Effector CD8-positive, alpha-beta T cell (primary cell): ENCODE measurements around the gene TACR1.
A peak's percentile ranks its signal among the peaks of the same experiment; 100 is the strongest.
"Not testable (repeated sequence)": the region's sequence is repeated elsewhere in the genome, so short reads cannot be mapped to it uniquely, and the experiment has no call there.

Source experiments
- DNase-seq: peaks from one replicate; lab custom pipeline; 2025; lab: John Stamatoyannopoulos, UW

TACR1 gene

DNA sequence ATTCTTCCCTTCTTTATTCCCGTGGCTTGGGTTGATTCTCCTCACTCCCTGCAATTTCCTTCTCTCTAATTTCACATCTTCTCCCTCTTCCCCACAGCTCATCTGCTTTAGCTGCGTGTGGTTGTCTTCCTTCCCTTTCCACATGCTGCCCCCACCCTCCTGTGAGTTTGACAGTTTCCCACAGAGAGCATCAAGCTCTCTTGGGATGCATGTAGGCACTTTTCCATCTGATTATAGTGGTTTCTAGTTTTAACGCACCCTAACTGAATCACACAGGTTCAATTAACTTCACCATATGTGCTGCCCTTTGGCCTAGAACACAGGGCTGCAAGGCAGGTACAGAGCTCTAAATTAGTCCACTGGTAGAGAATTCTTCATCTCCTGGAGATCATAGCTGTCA, 110.5 kb downstream of the TACR1 start:
- no peak for DNase-seq

DNA sequence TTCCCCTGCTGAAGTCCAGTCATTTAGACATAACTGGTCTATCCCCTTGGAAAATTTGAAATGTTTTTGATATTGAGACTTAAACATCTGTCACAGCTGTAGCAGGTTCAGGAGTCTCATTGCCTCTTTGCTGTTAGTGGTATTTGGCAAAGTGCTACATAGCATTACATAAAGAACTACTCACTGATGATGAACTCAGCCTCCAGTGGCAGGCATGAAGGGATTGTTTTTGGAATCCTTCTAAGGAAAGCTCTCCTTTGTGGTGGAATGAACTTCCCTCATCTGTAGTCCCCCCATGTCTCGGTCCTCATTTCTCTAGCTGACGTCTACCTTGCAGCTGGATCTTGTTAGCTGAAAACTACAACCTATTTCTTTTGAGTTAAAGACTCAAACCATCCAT, 111.6 kb downstream of the TACR1 start:
- no peak for DNase-seq

DNA sequence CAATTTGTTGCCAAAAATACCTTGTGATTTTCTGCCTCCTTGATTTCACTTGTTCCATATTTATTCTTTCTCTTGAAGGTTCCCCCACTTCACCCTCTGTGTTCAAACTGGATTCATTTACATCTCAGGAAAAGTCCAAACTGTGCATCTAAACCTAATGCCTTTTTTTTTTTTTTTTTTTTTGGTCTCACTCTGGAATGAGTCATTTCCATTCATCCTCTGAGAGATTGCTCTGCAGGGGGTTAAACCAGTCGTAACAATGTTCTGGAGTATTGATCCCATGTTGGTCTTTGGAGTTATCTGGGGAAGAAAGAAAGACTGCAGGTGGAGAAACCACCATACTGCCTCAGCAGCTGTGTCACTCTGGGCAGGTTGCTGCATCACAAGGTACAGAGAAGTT, 119.7 kb downstream of the TACR1 start:
- no peak for DNase-seq

DNA sequence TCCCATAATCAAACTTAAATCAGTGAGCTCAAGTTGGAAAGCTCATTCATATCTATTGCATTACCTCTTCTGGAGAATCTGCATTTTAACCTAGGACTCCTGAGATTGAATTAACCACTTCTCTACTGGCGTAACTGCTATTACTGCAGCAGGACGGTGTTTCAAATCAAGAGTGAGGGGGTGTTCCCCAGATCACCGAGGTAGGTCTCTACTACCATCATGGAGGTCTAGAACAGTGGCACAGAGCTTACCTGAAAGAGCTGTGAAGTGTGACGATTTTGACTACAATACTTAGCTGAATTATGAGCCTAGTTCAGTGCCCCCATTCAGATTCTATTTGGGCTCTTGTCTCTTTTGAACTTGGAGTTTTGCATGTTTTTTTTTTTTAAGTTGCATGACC, 121.4 kb downstream of the TACR1 start:
- DNase-seq = no peak

DNA sequence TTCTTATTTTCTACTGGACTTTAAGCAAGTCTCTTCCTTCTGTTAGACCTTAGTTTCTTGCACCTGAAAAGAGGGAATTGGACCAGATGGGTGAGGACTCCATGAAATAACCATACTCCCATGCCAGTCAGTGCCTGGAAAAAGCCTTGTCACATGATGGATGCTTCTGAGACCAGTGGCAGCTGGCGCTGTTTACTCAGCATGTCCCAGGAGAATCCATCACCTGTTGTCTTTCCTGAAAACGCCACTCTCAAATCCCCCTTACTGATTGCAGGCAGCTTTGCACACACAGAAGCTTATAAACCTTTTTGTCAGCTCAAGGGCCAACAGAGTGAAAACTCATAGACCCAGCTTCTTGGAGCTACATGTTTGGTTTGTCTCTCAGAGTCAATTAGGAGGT, 123.2 kb downstream of the TACR1 start:
- DNase-seq = no peak

DNA sequence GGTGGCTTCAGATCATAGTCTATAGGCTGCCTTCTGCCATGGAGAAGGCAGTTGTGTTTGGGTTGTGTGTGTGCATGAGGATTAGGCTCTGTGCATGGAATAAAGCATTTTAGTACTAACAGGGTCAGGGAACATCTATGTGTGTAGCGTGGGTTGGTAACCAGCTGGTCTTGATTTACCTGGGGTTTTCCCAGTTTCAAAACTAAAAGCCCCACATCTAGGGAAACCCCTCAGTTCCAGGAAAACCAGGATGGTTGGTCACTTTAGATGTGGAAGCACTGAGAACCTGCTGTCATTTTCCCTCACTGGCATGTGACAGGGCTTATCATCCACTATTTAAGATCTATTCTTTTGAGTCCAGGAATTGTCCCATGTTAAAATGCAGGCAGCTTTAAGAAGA, 124.6 kb downstream of the TACR1 start:
- DNase-seq = no peak

DNA sequence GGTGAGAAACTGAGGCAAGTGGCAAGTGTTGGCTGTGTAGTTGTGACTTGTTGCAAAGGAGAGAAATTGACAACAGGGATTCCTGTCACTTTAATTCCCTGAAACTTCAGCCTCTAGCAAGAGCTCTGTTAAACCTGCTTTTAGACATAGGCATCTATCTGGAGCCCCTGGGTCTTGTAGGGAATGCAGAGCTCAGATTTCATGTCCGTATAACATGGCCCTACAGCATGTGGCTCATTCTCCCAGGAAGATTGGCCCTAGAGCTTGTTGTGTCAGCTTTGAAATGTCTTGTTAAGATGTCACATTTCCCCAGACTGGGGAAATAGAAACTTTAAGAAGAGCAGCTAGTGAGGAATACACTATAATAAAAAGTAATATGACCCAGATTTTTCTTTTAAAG, 125.1 kb downstream of the TACR1 start:
- DNase-seq = no peak

DNA sequence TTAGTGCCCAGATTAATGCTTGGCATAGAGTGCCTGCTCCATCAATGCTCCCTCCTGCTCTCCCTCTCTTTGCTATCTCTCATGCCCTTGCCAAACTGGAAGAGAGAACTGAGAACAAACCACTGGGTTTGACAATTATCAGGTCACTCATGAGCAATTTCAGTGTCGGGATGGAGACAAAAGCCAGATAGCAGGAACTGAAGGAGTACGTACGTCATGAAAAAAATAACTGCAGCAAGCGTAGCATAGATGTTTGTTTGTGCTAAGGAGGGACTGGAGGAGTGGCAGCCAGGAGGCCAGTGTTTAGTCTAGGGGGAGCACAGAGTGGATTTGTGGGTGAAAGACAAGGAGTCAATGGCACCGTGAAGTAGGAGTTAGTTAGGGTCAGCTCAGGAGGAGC, 127.6 kb downstream of the TACR1 start:
- DNase-seq = no peak

DNA sequence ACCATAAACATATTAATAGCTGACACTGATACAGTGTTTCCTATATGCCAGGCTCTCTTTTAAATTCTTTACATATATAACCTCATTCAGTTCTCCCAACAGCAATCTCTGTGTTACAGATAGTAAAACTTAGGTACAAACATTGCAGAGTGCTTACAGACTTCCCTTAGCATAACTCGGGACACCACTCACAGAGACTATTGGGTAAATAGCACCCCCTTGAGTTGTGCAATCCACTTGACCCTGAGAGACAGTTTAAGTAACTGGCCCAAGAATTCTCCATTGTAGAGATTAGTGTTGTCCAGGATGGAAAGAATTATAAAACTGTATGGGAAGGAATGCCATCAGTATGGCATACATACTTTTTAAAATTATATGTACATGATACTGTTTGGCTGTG, 130.8 kb downstream of the TACR1 start:
- DNase-seq = no peak

DNA sequence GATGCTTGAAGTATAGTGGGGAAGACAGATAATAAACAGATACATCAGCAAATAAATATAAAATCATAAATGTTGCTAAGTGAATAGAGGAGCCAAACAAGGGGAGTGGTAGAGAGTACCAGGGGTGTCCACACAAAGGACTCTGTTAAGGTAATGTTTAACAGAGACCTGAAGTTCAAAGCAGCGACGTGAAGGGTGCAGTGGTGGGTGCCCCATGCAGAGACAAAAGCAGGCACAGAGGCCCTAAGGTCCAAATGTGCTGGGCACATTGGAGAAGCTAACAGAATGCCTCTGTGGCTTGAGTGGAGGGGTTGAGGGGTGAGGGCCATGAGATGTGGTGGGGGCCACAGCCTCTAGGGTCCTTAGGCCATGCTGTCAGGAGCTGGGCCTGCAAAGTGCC, 131.8 kb downstream of the TACR1 start:
- no peak for DNase-seq

DNA sequence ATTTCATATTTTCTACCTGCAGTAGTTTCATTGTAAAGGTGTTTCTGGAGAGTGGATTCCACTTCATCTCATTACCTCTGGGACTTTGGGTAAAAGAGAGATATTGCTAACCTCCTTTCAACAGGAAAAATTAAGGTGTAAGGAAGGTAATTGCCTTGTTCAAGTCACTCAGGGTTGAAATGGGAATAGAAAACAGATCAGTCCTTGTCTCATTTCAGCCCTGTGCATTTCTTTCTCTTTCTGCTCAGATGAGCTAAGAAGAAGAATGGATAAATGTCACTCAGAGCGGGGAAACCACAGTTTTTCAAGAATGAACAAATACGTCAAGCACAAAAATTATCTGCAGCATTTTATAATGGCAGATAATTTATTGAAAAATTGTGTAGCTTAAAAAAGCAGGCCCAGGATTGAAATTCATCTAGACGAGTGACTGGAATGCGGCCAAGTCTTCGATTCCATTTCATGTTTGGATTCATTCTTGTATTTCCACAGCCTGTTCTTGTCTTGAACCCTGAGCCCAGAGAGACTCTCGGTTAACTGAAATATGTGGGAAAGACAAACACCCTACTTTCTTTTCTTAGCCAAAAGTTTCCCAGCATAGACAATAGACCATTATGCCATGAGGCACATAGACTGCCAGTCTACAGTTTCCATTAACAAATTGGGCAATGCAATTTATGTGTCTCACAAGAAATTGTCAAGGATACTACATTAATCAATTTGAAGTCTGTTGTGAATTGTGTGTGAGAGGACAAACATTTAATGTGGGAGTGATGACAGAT, 133.0 kb downstream of the TACR1 start:
- DNase-seq = no peak

DNA sequence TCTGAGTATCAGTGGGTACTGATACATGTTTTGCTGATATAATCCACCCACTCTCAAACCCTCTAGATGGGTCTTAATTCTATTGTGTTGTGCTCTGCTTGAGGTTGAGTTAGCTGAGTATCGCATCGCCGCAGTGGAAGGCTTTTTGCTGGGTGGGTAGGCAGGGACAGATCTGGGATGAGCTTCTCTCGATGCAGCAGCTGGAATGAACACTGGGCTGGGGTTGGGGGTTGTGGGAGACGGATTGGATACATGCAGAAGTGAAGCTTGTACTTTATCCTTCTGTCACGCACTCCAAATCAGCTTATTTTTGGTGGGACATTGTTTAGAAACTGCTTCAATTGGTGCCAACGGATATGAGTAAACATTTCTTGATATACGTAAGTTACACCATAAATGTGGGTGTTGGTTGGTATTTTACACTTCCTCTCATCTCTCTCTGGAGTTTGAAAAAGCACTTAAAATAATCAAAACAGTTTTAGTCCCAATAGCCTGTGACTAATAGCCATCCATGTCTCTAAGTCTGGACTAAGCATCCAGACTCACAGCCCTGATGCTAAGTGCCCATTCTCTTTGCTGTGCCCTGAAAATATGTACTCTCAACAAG, 133.8 kb downstream of the TACR1 start:
- DNase-seq = no peak

DNA sequence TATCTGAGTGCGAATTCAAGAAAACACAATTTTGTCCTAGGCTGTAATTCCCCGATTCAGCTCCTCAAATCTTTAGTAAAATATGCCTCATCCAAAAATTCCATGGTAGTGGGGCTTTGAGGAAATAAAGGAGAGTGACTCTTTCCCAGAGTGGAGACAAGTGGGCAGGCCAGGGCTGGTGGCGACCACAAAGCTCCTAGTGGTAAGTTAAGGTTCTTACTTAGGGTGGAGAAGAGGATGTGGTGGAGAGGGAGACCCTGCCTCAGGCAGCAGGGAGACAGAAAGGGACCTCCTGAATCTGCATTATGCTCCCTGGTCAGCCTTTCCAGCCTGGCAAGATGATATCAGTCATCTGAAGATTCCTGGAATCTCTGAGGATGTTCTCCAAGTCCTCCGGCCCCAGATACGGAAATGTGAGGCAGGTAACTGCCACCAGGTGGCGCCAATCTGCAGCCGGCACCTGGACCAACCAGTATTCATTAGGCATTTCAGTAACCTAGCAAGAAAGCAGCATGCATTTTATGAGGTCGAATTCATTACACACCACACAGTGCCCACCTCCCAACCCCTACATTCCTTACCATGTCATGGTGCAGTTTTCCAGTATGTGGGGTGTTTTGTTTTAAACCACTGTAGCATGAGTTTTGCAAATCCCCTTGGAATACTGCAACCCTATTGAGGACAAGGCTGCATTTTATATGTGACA, 134.5 kb downstream of the TACR1 start:
- DNase-seq = peak; percentile 26

DNA sequence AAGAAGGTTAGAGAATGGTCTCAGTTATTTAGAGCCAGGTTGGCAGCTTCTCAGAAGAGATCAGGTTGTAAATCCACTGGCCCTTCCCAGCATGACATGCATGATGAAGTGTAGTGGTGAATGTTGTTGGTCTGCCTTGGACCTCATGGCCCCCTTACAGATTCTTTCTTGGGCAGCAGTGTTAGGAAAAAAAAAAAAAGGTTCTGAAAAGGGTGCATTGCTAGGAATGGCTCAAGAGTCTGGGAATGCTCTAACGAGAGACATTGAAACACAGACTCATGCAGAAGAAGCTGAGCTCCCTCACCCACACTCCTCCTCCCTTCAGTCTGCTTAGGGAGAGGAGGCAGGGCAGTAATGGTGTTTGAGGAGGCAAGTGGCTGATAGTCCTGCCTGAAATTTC, 135.4 kb downstream of the TACR1 start:
- no peak for DNase-seq

DNA sequence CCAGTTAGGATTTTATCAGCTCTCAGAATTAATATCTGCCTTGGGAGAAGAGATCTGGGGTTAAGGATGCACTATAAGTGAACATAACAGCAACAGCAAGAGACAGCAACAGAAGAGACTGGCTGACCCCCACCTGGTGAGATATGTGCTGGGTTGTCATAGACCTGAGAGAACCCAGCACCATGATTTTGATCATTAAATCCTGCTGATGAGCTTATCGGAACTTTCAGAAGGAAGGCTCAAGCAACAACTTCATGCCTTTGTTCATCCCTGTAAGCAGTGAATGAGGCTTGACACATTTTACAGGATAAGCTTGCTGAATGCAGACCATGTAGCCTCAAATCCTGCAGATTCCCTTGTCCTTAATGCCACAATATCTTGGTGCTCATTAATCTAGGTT, 140.9 kb downstream of the TACR1 start:
- DNase-seq = no peak

DNA sequence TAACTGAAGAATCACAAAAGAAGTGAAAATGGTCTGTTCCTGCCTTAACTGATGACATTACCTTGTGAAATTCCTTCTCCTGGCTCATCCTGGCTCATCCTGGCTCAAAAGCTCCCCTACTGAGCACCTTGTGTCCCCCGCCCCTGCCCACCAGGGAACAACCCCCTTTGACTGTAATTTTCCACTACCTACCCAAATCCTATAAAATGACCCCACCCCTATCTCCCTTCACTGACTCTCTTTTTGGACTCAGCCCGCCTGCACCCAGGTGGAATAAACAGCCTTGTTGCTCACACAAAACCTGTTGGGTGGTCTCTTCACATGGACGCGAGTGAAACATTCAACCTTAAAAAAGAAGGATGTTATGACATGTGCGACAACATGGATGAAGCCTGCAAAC, 142.2 kb downstream of the TACR1 start:
- DNase-seq = not testable (repeated sequence)

DNA sequence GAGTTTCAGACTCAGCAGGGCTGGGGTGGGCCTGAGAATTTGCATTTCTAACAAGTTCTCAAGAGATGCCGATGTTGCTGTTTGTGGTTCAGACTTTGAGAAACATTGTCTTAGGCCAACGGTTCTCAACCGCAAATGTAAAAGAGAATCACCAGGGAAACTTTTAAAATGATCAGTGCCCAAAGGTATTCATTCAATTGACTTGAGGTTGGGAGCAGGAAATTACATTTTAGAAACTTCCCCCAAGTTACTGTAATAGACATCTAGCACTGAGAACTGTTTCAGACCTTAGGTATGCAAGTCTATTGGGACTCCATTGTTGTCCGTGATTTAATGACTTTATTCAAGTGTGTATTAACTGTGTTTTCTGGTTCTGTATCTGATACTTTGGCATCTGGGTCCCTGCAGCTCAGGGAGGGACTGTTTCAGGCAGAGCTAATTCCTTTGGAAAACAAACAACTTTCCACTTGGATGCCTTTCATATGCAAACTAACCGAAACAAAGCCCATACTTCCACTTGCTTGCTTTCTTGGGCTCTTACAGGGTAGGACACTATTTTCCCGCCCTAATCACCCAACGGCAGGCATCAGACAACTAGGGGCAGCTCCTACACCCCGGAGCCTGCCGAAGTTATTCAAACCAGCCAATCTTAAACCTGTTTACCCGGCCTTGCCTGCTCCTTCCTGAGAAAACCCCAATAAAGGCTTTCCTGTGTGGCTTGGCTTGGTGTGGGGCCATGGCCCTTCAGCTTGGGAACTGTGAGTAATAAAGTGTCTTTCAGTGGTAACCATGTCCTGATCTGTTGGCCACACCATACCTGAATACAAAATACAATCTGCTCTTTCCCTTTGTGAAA, 143.3 kb downstream of the TACR1 start:
- DNase-seq = no peak

DNA sequence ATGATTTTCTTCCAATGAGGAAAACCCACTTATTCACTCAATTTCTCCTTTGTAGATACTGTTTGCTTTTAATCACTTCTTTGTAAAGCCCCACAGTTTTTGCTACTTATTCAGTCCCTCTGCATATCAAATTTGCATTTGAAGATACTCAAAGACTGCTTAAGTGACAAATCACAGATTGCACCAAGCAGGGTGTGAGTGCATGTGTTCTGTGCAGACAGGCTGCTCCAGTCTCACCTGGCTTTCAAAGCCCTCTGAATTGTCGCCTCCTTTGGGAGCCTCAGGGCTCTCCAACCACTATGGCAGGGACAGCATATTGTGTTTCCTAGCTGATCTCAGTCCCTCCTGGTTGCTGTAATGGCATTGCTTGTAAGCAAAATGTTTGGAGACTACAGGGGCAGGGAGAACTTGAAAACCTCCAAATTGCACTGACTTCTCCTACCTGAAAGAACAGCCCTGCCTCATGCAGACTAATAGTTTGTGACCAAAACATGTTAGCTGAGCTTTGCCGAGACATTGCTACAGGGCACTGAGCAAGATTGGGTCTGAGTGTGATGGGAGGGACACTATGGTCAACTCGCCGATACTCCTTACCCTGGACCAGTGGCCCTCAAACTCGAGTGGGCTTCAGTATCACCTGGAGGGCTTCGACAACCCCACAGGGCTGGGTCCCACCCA, 144.0 kb downstream of the TACR1 start:
- no peak for DNase-seq

DNA sequence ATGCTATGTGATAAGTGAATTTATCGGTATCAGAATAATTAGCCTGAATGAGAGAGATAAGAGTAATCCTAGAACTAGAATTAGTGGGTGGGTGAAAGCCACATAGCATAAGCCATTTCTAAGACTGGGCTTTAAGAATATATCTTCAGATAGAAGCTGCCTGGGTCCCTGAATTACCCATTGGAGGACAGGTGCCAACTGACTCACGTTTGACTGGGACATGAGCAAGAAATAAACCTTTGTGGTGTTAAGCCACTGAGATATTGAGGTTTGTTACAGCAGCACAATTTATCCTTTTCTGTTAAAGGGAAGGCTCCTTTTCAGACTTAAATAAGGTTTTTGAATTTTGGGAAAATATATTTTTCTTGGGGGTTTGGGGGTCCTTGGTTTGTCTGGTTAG, 145.0 kb downstream of the TACR1 start:
- no peak for DNase-seq

DNA sequence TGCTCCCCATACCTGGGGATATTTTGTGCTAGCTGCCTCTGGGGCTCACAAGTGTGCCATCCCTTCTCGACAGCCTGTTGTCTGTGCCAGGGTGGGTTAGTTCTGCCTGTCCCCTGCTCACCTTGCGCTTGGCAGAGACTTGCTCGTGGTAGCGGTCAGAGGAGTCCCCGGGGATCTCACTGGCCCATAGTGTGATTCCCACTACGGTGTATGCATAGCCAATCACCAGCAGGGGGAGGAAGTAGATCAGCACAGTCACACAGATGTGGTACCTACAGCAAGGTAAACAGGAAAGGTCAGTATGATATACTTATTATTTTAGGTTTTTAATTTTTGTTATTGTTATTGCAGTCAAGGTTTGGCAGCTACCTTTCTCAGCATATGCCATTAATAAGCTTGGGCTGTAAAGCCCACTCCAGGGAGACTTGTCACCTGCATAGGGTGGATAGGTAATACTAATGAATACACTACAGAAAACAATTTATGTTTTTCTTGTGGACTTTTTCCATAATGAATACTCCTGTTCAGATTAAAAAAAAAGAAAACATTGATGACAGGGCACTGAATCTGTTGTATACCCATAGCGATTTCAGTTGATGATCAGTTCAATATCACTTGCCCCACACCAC, 145.7 kb downstream of the TACR1 start:
- DNase-seq = no peak

DNA sequence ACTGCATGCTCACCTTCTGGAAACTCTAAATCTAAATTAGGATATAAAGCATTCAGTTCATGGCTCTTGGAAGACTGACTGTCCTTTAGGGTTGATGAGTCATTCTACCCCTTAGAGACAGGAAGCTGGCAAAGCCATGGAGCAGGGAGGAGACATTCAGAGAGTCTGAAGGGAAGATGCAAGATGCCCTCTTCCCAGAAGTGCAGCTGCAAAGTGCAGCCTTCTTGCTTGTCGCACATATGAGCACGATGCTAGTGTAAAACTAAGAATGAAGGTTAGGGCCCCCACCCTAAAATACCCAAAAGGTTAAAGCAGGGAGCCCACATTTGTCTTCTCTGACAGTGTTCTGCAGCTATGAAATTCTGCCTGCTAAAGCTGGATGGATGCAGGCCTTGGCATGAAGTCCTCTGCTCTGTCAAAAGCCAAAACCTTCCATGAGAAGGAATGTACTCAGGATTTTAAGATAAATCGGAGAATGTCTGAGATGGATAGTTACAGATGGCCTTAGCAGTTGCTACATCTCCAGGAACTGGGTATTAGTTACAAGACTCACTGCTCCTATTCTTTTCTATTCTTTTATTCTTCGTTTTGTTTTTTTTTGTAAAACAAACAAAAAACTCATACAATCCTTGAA, 151.2 kb downstream of the TACR1 start:
- DNase-seq = no peak
